ENCODE results near the gene PCK1. TPM values are rescaled to one million over a fixed set of nuclear protein-coding genes. Genes with fewer than 3 reads are reported as not detected.

Gene PCK1
- total and polyA plus RNA-seq, 2 donors (not counting 1 experiment from before 2014, with no cell fraction given), result under 0.01 TPM; not detected in 1

DNA sequence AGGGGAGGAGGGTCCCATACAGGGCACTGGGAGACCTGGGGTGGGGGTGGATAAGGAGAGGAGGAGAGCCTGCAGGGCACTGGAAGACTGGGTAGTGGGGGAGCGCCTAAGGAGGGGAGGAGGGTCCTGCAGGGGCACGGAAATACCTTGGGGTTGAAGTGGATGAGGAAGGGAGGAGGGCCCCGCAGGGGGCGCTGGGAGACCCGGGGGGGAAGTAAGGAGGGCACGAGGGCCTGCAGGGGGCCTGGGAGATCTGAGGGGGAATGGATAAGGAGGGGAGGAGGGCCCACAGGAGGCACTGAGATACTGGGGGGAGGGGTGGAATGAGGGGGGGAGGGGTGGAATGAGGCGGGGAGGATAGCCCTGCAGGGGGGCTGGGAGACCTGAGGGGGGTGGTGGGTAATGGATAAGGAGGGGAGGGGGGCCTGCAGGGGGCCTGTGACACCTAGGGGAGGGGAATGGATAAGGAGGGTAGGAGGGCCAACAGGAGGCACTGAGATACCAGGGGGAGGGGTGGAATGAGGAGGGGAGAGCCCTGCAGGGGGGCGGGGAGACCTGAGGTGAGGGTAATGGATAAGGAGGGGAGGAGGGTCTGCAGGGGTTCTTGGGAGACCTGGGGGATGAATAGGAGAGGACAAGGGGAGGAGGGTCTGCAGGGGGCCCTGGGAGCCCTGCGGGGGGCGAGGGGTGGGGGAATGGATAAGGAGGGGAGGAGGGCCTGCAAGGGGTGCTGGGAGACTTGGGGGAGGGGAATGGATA lies 35.4 kb upstream of the PCK1 start:
- Histone ChIP-seq H3K36me3 (ENCODE audit: control insufficient read depth, insufficient read depth, low read length) (no peaks in the 10 kb centered on the region), H3K4me3 (replicated peaks in 1 of 4; ENCODE audit: control extremely low read depth in 1 of 4, insufficient read depth in 1 of 4, low read depth in 3 of 4, low read length in 4 of 4) (no peak overlapping the region), H3K27ac (ENCODE audit: insufficient read depth, low read length) (no peak overlapping the region), H3K9ac (ENCODE audit: insufficient read depth, low read length) (no peak overlapping the region), H3K79me2 (ENCODE audit: control insufficient read depth, insufficient read depth, low read length) (no peaks in the 10 kb centered on the region), H3K4me2 (ENCODE audit: extremely low read depth, insufficient read depth, low read length) (no peak overlapping the region), H2AFZ (ENCODE audit: low read length) (no peak overlapping the region), H3K9me3 (ENCODE audit: control insufficient read depth, insufficient read depth, low read depth, low read length) (no peaks in the 10 kb centered on the region), H3K4me1 (ENCODE audit: control insufficient read depth, extremely low read depth, insufficient read depth, low read length) (no peaks in the 10 kb centered on the region), H3K27me3 (ENCODE audit: control insufficient read depth, insufficient read depth, low read length) (no peaks in the 10 kb centered on the region), H4K20me1 (ENCODE audit: control insufficient read depth, extremely low read depth, insufficient read depth, low read length) (no peaks in the 10 kb centered on the region)
- TF ChIP-seq, protein P1, sequence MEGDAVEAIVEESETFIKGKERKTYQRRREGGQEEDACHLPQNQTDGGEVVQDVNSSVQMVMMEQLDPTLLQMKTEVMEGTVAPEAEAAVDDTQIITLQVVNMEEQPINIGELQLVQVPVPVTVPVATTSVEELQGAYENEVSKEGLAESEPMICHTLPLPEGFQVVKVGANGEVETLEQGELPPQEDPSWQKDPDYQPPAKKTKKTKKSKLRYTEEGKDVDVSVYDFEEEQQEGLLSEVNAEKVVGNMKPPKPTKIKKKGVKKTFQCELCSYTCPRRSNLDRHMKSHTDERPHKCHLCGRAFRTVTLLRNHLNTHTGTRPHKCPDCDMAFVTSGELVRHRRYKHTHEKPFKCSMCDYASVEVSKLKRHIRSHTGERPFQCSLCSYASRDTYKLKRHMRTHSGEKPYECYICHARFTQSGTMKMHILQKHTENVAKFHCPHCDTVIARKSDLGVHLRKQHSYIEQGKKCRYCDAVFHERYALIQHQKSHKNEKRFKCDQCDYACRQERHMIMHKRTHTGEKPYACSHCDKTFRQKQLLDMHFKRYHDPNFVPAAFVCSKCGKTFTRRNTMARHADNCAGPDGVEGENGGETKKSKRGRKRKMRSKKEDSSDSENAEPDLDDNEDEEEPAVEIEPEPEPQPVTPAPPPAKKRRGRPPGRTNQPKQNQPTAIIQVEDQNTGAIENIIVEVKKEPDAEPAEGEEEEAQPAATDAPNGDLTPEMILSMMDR (conservative IDR thresholded peaks at IDR 0.05 in 1 of 2, IDR thresholded peaks at IDR 0.05 in 1 of 2; ENCODE audit: low read depth in 1 of 2, low read length in 2 of 2), result no peak
- TF ChIP-seq EZH2 (IDR thresholded peaks at IDR 0.05; ENCODE audit: low read length, missing control alignments), result no peak
- no peak for DNase-seq (ENCODE audit: low read depth in 2 of 2)

DNA sequence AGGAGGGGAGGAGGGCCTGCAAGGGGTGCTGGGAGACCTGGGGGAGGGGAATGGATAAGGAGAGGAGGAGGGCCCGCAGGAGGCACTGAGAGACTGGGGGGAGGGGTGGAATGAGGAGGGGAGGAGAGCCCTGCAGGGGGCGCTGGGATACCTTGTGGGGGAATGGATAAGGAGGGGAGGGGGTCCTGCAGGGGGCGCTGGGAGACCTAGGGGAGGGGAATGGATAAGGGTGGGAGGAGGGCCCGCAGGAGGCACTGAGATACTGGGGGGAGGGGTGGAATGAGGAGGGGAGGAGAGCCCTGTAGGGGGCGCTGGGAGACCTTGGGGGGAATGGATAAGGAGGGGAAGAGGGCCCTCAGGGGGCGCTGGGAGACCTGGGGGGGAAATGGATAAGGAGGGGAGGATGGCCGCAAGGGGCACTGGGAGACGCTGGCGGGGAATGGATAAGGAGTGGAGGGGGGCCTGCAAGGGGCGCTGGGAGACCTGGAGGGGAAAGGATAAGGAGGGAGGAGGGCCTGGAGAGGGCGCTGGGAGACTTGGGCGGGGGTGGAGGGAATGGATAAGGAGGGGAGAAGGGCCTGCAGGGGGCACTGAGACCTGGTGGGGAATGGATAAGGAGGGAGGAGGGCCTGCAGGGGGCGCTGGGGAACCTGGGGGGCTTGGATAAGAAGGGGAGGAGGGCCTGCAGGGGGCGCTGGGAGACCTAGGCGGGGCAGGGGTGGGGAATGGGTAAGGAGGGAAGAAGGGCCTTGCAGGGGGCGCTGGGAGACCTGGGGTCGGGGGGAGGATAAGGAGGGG lies 34.6 kb upstream of the PCK1 start:
- Histone ChIP-seq H2AFZ (ENCODE audit: low read length) (no peak overlapping the region), H3K4me3 (replicated peaks in 1 of 4; ENCODE audit: control extremely low read depth in 1 of 4, insufficient read depth in 1 of 4, low read depth in 3 of 4, low read length in 4 of 4) (no peak overlapping the region), H3K79me2 (ENCODE audit: control insufficient read depth, insufficient read depth, low read length) (no peaks in the 10 kb centered on the region), H3K4me1 (ENCODE audit: control insufficient read depth, extremely low read depth, insufficient read depth, low read length) (no peaks in the 10 kb centered on the region), H3K27ac (ENCODE audit: insufficient read depth, low read length) (no peak overlapping the region), H3K36me3 (ENCODE audit: control insufficient read depth, insufficient read depth, low read length) (no peaks in the 10 kb centered on the region), H3K9ac (ENCODE audit: insufficient read depth, low read length) (no peak overlapping the region), H3K9me3 (ENCODE audit: control insufficient read depth, insufficient read depth, low read depth, low read length) (no peaks in the 10 kb centered on the region), H3K27me3 (ENCODE audit: control insufficient read depth, insufficient read depth, low read length) (no peaks in the 10 kb centered on the region), H4K20me1 (ENCODE audit: control insufficient read depth, extremely low read depth, insufficient read depth, low read length) (no peaks in the 10 kb centered on the region), H3K4me2 (ENCODE audit: extremely low read depth, insufficient read depth, low read length) (no peak overlapping the region)
- TF ChIP-seq, protein P1 (conservative IDR thresholded peaks at IDR 0.05 in 1 of 2, IDR thresholded peaks at IDR 0.05 in 1 of 2; ENCODE audit: low read depth in 1 of 2, low read length in 2 of 2), result no peak
- TF ChIP-seq EZH2 (IDR thresholded peaks at IDR 0.05; ENCODE audit: low read length, missing control alignments), result no peak
- DNase-seq (ENCODE audit: low read depth in 2 of 2), result no peak

DNA sequence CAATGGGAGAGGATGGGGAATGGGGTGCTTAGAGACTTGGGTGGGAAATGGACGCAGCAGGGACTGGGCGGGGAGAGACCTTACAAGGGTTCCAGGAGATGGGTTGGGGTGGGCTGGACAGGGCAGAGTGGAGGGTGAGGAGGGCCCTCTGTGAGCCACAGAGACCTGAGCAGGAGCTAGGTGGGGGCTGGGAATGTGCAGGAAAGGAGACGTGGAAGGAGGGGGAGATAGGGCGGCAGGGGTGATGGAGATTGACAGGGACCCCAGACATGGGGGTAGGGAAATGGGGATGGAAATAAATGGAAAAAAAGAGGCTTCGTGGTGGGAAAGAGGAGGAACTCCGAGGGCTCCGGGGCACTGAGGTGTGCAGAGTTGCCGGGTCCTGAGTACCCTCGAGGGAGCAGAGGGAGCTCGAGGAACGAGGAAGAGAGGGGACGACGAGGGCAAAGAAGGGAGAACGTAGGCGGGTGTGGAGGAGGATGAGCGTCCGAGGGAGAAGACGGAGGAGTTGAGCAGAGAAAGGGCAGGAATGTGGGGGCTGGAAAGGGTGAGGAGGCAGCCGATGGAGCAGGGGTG lies 33.9 kb upstream of the PCK1 start:
- no peaks in the 10 kb centered on the region for H3K27me3 ChIP-seq (ENCODE audit: control insufficient read depth, insufficient read depth, low read length)
- H4K20me1 ChIP-seq (ENCODE audit: control insufficient read depth, extremely low read depth, insufficient read depth, low read length), result no peaks in the 10 kb centered on the region
- TF ChIP-seq, protein P1 (conservative IDR thresholded peaks at IDR 0.05 in 1 of 2, IDR thresholded peaks at IDR 0.05 in 1 of 2; ENCODE audit: low read depth in 1 of 2, low read length in 2 of 2), result no peak
- TF ChIP-seq EZH2 (IDR thresholded peaks at IDR 0.05; ENCODE audit: low read length, missing control alignments), result no peak
- H3K9me3 ChIP-seq (ENCODE audit: control insufficient read depth, insufficient read depth, low read depth, low read length), result no peaks in the 10 kb centered on the region
- no peak overlapping the region for H3K9ac ChIP-seq (ENCODE audit: insufficient read depth, low read length)
- no peaks in the 10 kb centered on the region for H3K36me3 ChIP-seq (ENCODE audit: control insufficient read depth, insufficient read depth, low read length)
- no peak overlapping the region for H3K4me2 ChIP-seq (ENCODE audit: extremely low read depth, insufficient read depth, low read length)
- no peaks in the 10 kb centered on the region for H3K79me2 ChIP-seq (ENCODE audit: control insufficient read depth, insufficient read depth, low read length)
- H3K27ac ChIP-seq (ENCODE audit: insufficient read depth, low read length), result no peak overlapping the region
- no peak for DNase-seq (ENCODE audit: low read depth in 2 of 2)
- H2AFZ ChIP-seq (ENCODE audit: low read length), result no peak overlapping the region
- no peaks in the 10 kb centered on the region for H3K4me1 ChIP-seq (ENCODE audit: control insufficient read depth, extremely low read depth, insufficient read depth, low read length)
- H3K4me3 ChIP-seq (replicated peaks in 1 of 4; ENCODE audit: control extremely low read depth in 1 of 4, insufficient read depth in 1 of 4, low read depth in 3 of 4, low read length in 4 of 4), result no peak overlapping the region

Data from fibroblast of lung (primary cell).